ENCODE measurements around the gene AMPD1.
A peak's percentile ranks its signal among the peaks of the same experiment; 100 is the strongest.

AMPD1 gene

DNA sequence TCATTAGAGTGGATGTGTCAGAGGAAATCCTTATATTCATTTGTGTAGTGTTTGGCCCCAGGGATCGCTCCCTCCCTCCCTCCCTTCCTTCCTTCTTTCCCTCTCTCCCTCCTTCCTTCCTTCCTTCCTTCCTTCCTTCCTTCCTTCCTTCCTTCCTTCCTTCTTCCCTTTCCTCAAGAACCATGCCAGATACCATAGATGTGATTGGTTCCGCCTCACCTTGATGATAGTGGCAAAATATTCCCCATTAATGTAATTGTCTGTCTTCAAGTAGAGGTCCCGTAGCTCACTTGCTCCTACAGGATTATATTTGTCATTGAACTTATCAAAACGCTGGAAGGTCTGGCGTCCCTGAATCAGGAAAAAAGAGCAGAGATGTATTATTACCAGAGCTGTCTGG lies 17.7 kb downstream of the AMPD1 start:
- no peak for TF ChIP-seq ZFX (IDR thresholded peaks at IDR 0.05)
- TF ChIP-seq, protein P1, sequence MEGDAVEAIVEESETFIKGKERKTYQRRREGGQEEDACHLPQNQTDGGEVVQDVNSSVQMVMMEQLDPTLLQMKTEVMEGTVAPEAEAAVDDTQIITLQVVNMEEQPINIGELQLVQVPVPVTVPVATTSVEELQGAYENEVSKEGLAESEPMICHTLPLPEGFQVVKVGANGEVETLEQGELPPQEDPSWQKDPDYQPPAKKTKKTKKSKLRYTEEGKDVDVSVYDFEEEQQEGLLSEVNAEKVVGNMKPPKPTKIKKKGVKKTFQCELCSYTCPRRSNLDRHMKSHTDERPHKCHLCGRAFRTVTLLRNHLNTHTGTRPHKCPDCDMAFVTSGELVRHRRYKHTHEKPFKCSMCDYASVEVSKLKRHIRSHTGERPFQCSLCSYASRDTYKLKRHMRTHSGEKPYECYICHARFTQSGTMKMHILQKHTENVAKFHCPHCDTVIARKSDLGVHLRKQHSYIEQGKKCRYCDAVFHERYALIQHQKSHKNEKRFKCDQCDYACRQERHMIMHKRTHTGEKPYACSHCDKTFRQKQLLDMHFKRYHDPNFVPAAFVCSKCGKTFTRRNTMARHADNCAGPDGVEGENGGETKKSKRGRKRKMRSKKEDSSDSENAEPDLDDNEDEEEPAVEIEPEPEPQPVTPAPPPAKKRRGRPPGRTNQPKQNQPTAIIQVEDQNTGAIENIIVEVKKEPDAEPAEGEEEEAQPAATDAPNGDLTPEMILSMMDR (conservative IDR thresholded peaks at IDR 0.05), result no peak
- no peak overlapping the region for H3K27ac ChIP-seq

DNA sequence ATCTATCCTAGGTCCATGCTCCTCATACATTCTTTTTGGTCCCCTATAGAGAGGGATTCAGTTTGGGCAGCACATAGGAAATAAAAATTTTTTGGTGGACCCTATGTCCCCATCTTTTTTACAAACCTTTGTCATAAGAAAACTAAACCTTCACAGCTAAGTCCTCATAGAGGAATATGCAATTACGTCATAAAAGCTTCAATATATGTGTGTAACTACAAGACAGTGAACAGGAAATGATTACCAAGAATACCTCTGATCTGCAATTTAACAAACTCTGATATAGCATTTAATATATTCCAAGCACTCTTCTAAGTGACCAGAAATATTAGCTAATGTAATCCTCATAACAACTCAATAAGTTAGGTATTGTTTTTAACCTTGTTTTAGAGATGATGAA lies 19.2 kb downstream of the AMPD1 start:
- no peak overlapping the region for H3K27ac ChIP-seq
- TF ChIP-seq, protein P1 (conservative IDR thresholded peaks at IDR 0.05), result no peak
- TF ChIP-seq ZFX (IDR thresholded peaks at IDR 0.05), result no peak

GRCh38 chr1:114671939-114672275 lies 23.4 kb downstream of the AMPD1 start:
- no peak overlapping the region for H3K27ac ChIP-seq
- TF ChIP-seq ZFX (IDR thresholded peaks at IDR 0.05), result no peak
- TF ChIP-seq, protein P1 (conservative IDR thresholded peaks at IDR 0.05), result no peak

DNA sequence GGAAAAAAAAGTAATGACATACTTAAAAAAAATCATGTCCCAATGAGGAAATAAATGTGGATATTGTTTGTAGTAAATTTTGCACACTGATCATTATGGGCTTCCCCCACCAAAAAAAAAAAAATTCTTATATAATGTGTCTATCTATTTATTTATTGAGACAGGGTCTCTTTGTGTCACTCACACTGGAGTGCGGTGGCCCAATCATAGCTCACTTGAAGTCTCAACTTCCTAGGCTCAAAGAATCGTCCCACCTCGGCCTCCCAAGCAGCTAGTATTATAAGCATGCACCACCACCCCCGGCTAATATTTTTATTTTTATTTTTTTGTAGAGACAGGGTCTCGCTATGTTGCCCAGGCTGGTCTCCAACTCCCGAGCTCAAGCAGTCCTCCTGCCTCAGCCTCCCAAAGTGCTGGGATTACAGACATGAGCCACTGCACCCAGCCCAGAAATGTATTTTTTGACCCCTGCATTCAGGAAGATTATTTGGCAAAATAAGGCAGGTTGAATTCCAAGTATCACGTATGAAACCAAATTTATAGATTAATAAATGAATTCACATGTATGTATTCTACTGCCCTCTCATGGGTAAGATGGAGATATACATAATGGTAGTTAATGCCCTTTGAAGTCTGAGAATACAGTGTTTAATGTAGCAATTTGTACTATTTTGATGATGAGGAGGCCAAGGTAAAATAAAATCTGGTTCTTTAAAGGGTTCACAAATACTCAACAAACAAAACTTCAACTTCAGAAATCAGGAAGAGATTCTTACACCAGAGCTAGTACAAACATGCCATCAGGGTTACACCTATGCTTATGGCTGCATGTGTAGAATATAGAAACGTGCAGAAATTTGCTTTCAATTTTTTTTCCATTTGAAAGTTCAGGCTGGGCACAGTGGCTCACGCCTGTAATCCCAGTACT lies 24.1 kb downstream of the AMPD1 start:
- no peak overlapping the region for H3K27ac ChIP-seq
- TF ChIP-seq ZFX (IDR thresholded peaks at IDR 0.05), result no peak
- TF ChIP-seq, protein P1 (conservative IDR thresholded peaks at IDR 0.05), result peak; percentile 74

GRCh38 chr1:114670083-114671010 lies 25.0 kb downstream of the AMPD1 start:
- H3K27ac ChIP-seq, result peak overlapping the region; percentile 9; the same call in 1 of the 2 replicates
- TF ChIP-seq, protein P1 (conservative IDR thresholded peaks at IDR 0.05), result no peak
- TF ChIP-seq ZFX (IDR thresholded peaks at IDR 0.05), result no peak

- TF ChIP-seq, protein P1 (conservative IDR thresholded peaks at IDR 0.05), result peak; percentile 25
- peak; percentile 24; the same call in 1 of the 2 replicates for TF ChIP-seq ZFX (IDR thresholded peaks at IDR 0.05)
- H3K27ac ChIP-seq, result peak within 1 kb of the TSS; percentile 9; the same call in 1 of the 2 replicates
Observed at GRCh38 chr1:114669562-114670082, 25.7 kb downstream of the AMPD1 start, which contains the start of gene DENND2C. Gene DENND2C, minus strand, starts transcription at chr1:114670049. Its CDS starts 44,065 bp downstream, at chr1:114625984.

Data from C4-2B (cell line).